CD4-positive, alpha-beta T cell treated with Interleukin-21 for 1 hour (primary cell): ENCODE data around the gene SGCE.

Experiments used
- DNase-seq: peaks from one replicate; pipeline ENCODE4 v3.0.0-alpha.2; 2020

SGCE gene

DNA sequence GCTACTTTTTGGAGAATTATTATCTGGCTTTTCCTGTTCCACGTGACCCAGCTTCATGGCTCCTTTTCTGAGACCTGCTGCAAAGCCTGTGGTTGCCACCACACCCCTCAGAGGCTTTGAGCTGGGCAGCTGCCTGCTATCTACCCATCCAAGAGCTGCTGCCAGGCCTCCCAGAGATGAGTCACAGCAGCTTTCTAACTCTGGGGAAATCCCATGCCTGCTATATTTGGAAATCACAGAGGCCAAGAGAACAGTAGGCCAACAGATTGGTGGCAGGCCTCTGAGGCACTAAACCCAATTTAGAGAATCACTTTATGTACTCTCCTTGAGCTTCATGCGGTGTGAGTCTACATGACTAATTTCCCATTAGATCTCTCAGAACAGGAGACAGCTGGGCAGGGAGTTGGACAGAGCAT is 35.2 kb downstream of the SGCE start:
- DNase-seq, result peak; percentile 17

- no peak for DNase-seq
Measured at GRCh38 chr7:94618126-94618525, 37.8 kb downstream of the SGCE start.

DNA sequence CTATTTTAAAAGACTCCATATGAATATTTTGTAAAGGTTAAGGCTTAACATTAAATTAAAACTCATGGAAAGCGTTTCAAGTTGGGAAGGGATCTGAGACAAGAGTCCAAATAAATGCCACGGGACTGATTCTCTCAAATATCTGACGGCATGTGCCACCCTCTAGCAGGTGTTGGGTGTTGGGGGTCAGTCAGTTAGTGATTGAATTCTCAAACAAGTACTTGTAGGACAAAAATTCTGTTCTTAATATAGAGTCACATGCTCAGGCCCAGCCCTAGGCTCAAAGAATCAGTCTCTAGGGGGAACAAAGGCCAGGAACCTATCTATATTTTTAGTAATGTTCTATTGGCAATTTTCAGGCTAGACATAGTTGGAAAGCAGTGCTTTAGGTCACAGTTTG is 39.1 kb downstream of the SGCE start:
- no peak for DNase-seq

GRCh38 chr7:94615666-94616065 is 40.3 kb downstream of the SGCE start:
- DNase-seq, result no peak

DNA sequence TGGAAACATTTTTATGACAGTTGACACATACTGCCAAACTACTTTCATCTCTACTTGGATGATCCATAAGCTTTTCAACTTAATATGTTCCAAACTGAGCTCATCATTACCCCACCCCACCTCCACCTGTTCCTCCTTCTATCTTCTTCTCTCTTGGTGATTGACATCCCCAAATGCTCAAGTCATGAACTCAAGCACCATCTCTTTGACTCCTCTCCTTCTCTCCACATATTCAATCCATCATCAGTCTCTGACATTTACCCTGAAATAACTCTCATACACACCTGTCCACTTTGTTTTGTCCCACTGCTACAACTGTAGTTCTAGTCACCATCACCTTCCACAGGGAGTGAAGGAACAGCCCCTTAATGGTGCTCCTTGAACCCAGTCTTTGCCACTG is 43.3 kb downstream of the SGCE start:
- no peak for DNase-seq

GRCh38 chr7:94612253-94612652 is 43.7 kb downstream of the SGCE start:
- no peak for DNase-seq

DNA sequence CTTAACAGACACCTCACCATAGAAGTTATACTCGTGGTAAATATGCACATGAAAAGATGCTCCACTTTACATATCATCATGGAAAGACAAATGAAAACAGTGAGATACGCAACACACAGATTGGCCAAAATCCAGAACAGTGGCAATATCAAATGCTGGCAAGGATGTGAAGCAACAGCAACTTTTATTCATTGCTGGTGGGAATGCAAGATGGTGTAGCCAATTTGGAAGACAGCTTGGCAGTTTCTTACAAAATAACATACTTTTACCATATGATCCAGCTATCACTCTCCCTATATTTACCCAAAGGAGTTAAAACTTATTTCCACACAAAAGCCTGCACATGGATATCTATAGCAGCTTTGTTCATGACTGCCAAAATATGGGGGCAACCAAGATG is 46.4 kb downstream of the SGCE start:
- no peak for DNase-seq

- DNase-seq, result no peak
Measured at GRCh38 chr7:94605031-94605430, 50.9 kb downstream of the SGCE start.

- DNase-seq, result no peak
Measured at GRCh38 chr7:94602181-94602580, 53.8 kb downstream of the SGCE start.

DNA sequence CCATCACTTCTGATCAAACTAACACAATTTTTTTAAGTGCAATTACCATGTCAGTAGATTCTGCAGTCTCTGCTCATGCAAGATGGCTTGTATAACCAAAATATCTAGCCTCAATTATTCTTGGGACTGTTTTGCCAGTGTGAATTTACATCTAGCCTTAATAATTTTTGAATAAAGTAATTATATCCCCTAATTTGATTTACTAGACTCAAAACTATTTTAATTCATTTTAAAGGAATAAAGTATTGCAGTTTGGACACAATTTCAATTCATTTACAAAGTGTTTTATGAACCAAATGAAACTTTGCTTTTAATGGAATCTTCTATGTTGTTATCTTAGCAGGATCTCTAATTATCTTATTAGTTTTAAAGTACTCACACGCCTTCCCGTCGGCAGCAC is 55.7 kb downstream of the SGCE start:
- DNase-seq, result no peak

GRCh38 chr7:94595717-94596116 is 60.2 kb downstream of the SGCE start:
- no peak for DNase-seq

DNA sequence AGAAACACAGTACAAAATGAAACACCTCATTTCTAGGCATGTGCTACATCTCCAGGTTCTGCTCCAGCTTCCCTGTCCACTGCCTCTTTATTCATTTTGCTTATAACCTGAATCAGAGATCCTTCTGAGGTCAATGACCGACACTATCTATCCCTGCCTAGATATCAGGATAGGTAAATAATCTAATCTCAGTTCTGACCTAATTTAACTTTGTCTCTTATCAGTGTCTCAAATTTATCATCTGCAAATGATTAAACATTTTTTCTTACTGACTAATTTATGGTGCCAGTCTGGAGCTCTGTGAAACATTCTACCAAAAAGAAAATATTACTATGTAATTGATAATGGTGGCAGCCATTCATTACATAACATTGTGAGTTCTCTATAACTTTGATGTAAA is 61.1 kb downstream of the SGCE start:
- no peak for DNase-seq

DNA sequence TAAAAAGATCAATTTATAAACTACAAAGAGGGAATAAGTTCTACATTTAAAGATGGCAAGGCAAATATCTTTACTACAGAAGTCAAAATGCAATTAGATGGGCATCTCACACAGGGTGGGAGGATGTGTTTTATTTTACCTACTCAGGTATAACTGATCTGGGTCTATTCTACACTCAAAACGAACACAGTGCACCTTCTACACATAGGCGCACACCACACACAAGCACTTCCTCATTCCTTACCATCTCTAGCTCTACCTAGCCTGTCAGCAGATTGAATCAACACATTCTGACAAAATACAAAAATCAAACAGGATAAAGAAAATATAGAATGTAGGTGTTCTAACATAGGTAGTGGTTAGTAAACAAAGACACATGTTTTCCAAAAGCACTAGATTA is 64.8 kb downstream of the SGCE start:
- no peak for DNase-seq

GRCh38 chr7:94590526-94591162 is 65.3 kb downstream of the SGCE start:
- no peak for DNase-seq

DNA sequence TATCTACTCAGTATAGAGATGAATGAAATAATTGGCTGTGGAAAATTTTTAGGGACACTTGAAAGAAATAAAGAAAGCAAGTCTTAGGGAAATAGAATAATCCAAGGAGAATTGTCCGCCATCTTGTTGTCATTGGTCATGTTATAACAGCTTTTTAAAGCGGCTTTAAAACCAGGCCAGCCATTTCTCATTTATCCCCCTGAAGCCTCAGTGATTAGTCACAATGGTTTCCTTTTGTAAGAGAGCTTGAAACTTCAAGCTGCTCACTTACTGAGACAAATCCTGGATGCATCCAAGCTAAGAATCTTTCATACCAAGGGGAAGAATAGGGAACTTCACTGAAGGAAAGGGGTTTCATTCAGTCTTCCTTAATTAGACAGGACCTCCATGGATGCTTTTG is 67.9 kb downstream of the SGCE start:
- no peak for DNase-seq

GRCh38 chr7:94584113-94584512 is 71.8 kb downstream of the SGCE start:
- DNase-seq, result no peak

DNA sequence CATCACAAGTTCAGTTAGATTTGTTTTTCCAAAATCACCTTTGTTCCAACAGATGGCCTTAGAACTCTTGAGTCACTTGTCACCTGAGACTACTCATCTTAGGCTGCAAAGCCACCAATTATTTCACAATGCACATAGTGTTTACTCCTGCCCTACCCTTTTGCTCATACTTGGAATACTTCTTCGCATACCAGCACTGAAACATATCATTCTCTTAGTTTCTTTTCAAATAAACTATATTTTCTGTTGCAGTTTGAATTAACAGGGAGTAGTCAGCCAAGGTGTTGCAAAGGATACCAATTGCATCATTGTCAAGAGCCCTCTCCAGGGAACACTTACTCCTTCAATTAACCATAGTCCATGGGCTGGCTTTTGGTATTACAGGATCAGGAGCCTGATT is 75.3 kb downstream of the SGCE start:
- DNase-seq, result no peak

GRCh38 chr7:94579470-94579869 is 76.5 kb downstream of the SGCE start:
- DNase-seq, result no peak

DNA sequence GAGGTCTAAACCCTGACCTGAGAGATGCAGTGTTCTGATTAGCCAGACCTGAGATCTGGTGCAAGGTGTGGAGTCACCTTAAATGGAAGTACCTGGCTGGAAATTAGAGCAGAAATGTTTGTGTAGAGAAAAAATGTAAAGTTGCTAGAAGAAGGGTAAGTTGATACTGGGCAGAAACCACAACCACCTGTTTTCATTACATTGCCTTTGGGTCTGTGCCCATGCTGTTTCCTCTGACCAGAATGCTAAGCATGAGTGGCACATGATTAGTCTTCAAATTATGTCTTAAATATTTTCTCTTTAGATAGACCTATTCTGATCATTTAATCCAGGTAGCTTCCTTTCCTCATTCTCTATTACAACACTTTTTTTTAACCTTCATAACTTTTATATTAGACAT is 77.3 kb downstream of the SGCE start:
- DNase-seq, result no peak

DNA sequence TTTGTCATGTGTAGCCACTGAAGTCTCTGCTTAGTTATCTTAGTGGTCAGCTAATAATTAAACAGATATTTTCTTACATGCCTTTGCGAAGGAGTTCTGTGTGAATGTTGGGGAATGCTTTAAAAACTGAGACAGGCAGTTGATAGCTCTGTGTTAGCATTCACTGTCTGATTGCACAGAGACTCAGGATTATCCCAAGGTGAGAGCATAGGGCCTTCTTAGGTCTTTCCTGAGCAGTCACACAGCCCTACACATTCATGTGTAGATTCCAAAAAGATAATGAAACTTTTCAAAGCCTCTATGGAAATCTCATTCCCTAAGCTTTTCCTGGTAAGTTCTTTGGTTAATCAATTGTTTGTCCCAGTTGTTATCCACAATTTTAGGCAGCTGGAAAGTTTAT is 78.6 kb downstream of the SGCE start:
- no peak for DNase-seq

DNA sequence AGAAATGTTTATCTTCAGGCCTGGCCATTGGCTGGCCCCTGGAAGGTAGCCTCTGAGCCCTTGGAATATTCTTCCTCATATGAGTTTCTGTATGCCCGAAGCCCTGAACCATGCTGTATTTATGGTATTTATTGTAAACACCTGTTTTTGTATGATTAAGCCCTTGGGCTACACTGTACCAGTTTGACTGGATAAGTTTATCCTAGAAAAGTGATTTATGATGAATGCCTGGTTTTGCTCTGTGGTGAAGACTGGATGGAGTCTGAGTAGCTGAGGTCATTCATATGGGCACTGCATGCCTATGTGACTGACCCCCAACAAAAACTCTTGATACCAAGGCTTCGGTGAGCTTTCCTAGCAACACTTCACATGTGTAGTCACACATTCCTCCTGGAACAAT is 79.6 kb downstream of the SGCE start:
- no peak for DNase-seq

DNA sequence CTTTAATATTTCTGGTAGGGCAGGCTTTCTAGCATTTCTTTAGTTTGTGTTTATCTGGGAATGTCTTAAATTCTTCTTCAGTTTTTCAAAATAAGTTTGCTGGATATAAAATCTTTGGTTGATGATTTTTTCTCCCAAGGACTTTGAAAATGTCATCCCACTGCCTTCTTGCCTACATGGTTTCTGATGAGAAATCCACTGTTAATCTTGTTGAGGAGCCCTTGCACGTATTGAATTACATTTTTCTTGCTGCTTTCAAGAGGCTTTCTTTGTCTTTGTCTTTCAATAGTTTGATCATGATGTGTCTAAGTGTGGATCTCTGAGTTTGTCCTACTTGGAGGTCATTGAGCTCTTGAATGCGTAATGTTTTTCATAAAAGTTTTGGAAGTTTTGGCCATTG is 80.3 kb downstream of the SGCE start:
- no peak for DNase-seq

- no peak for DNase-seq
Measured at GRCh38 chr7:94571816-94572215, 84.1 kb downstream of the SGCE start.

GRCh38 chr7:94567396-94567795 is 88.5 kb downstream of the SGCE start:
- no peak for DNase-seq

GRCh38 chr7:94565247-94565894 is 90.6 kb downstream of the SGCE start:
- DNase-seq, result no peak
